ENCODE results near the gene CAMKK1.

DNA sequence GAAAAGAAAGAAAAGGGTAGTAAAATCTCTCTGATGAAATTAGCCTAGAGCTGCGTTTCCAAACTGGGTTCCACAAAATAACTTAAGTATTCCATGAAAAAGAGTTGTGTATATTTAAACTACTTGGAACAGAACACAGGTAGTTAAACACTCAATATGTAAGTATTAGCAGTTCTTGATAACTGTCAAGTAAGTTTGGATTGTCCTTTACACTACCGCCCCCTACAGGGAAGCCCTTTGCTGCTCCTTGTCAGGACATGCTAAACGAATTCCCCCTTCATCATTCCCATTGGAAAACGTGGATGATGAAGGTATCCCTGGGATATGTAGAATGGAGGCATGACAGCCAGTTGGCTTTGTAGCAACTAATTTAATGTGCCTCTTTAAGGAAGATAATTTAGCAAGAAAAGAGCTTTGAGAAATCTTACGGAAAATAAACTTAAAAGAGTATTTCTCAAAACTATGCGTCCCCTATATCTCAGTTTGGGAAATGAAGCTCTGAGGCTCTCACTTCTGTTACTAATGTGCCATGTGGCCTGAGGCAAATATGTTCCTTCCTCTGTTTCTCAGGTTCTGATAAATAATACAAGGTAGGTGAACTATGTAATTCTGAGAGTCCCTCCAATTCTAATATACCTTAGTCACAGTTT is 65.6 kb downstream of the CAMKK1 start:
- TF ChIP-seq EZH2 (IDR thresholded peaks at IDR 0.05; ENCODE audit: borderline replicate concordance, low read depth, low read length, severe bottlenecking) (no peak), FOS (IDR thresholded peaks at IDR 0.05; ENCODE audit: borderline replicate concordance, insufficient read depth, low read length) (no peak), POLR2AphosphoS5 (IDR thresholded peaks at IDR 0.05; ENCODE audit: insufficient read depth, low read depth, low read length) (no peak), POLR2A (IDR thresholded peaks at IDR 0.05; ENCODE audit: low read depth, low read length) (no peak), GATA2 (IDR thresholded peaks at IDR 0.05; ENCODE audit: insufficient read depth, insufficient read length, low read depth, low read length) (no peak), MYC (IDR thresholded peaks at IDR 0.05; ENCODE audit: low read depth, low read length) (no peak), JUN (IDR thresholded peaks at IDR 0.05; ENCODE audit: borderline replicate concordance, insufficient read depth, insufficient read length, low read depth) (no peak)
- TF ChIP-seq, protein P1, sequence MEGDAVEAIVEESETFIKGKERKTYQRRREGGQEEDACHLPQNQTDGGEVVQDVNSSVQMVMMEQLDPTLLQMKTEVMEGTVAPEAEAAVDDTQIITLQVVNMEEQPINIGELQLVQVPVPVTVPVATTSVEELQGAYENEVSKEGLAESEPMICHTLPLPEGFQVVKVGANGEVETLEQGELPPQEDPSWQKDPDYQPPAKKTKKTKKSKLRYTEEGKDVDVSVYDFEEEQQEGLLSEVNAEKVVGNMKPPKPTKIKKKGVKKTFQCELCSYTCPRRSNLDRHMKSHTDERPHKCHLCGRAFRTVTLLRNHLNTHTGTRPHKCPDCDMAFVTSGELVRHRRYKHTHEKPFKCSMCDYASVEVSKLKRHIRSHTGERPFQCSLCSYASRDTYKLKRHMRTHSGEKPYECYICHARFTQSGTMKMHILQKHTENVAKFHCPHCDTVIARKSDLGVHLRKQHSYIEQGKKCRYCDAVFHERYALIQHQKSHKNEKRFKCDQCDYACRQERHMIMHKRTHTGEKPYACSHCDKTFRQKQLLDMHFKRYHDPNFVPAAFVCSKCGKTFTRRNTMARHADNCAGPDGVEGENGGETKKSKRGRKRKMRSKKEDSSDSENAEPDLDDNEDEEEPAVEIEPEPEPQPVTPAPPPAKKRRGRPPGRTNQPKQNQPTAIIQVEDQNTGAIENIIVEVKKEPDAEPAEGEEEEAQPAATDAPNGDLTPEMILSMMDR (IDR thresholded peaks at IDR 0.05; ENCODE audit: extremely low read depth in 1 of 2, insufficient read depth in 1 of 2, low read depth in 1 of 2, low read length in 2 of 2) = peak; percentile 64 to 71
- TF ChIP-seq, protein P2, sequence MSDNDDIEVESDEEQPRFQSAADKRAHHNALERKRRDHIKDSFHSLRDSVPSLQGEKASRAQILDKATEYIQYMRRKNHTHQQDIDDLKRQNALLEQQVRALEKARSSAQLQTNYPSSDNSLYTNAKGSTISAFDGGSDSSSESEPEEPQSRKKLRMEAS (IDR thresholded peaks at IDR 0.05; ENCODE audit: insufficient read depth, insufficient read length) = no peak

Data from endothelial cell of umbilical vein (primary cell).